GM13976 (cell line): ENCODE data around the gene LEMD3.

Source experiments
- DNase-seq: peaks from one replicate; pipeline ENCODE4 v3.0.0; 2012; ENCODE audit warnings: low spot score
- in situ Hi-C: fragments of 300-500 bp; cut with MboI; formaldehyde crosslinking; loops from one replicate; pipeline ENCODE4 v1.12.0; 2022; ENCODE audit warnings: low sequenced_read_pairs, mixed read lengths, inconsistent platforms; ENCODE audit not compliant: unreplicated experiment
- TF ChIP-seq, protein P1 (sequence below): IDR thresholded peaks from 2 replicates; pipeline ENCODE4 v1.5.1; 2012; ENCODE audit warnings: borderline replicate concordance, mild to moderate bottlenecking; ENCODE audit not compliant: insufficient read depth; ENCODE audit errors: extremely low read depth, missing control alignments, control extremely low read depth

The LEMD3 gene

DNA sequence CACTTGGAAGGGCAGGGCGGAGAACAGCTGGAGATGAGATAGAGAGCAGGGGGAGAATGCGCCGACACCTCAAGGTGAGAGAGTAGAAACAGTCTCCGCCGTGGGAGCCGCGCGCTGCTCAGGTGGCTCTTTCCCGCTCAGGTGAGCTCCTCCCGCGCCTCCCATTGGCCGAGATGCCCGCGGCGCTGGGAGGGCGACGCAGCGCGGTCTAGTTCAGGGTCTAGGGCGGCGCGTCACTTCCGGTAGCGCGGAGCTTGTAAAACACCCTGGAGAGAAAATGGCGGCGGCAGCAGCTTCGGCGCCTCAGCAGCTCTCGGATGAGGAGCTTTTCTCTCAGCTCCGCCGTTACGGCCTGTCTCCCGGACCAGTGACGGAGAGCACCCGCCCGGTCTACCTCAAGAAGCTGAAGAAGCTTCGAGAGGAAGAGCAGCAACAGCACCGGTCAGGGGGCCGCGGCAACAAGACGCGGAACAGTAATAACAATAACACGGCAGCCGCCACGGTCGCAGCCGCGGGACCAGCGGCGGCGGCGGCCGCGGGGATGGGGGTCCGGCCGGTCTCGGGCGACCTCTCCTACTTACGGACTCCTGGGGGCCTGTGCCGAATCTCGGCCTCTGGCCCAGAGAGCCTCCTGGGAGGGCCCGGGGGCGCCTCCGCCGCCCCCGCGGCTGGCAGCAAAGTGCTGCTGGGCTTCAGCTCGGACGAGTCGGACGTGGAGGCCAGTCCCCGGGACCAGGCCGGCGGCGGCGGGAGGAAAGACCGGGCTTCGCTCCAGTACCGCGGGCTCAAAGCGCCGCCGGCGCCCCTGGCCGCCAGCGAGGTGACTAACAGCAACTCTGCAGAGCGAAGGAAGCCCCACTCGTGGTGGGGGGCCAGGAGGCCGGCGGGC, at the start of gene LEMD3:
Gene LEMD3, plus strand, starts transcription at position 264 of the 889 bp plus-strand sequence. Its CDS starts 14 bp downstream, at position 278.
- TF ChIP-seq, protein P1, sequence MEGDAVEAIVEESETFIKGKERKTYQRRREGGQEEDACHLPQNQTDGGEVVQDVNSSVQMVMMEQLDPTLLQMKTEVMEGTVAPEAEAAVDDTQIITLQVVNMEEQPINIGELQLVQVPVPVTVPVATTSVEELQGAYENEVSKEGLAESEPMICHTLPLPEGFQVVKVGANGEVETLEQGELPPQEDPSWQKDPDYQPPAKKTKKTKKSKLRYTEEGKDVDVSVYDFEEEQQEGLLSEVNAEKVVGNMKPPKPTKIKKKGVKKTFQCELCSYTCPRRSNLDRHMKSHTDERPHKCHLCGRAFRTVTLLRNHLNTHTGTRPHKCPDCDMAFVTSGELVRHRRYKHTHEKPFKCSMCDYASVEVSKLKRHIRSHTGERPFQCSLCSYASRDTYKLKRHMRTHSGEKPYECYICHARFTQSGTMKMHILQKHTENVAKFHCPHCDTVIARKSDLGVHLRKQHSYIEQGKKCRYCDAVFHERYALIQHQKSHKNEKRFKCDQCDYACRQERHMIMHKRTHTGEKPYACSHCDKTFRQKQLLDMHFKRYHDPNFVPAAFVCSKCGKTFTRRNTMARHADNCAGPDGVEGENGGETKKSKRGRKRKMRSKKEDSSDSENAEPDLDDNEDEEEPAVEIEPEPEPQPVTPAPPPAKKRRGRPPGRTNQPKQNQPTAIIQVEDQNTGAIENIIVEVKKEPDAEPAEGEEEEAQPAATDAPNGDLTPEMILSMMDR: no peak
- in situ Hi-C loops: no loop called here

DNA sequence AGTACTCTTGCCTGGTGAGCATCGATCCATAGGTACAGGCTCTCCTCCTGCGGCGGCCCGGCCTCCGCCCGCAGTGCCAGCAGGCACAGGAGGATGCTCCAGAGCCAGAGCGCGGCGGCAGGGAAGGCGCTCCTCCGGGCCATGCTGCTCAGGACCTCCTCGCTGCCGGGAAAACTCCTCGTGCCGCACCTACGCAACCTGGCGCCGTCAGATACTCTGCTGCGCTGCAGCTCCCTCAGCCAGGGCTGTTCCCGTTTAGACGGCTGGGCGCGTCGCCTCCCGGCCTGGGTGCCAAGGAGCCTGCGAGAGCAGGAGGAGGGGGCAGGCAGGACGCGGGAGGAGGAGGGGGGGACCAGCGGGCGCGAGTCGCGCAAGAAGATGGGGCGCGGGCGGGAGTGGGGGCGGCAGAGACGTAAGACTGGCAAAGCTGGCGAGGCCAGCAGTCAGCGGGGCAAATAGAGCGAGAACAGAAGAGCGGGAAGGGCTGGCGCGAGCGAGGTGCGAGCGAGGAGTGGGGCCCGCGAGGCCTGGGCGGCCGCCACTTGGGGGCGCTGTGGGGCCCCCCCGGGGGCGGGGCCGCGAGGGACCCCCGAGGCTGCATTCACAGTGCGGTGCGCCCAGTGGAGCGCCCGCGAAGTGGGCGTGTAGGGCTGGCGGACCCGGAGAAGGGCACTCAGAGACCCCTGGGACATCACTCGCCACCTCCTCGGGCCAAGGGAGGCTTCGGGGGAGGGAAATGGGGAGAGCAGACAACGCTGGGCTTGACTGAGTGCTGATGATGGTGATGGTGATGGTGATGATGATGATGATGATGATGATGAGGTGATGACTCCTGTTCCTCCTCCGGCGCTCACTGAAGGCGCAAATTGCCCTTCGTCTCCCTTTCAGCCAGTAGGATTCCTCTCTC, 48.1 kb upstream of the LEMD3 start, which contains the start of gene WIF1:
Gene WIF1, minus strand, starts transcription at position 257 of the 907 bp plus-strand sequence. Its CDS starts 114 bp downstream, at position 143.
- TF ChIP-seq, protein P1: peak; percentile 38
- in situ Hi-C loops: loop anchor here (10.0 to 25.0 kb wide), 2 partner anchors 327 to 584 kb away; no protein-coding TSS in a partner anchor
- DNase-seq: peak; percentile 66

More for the DNA sequence above, at the start of gene LEMD3:
- peak; percentile 95 for DNase-seq

DNA sequence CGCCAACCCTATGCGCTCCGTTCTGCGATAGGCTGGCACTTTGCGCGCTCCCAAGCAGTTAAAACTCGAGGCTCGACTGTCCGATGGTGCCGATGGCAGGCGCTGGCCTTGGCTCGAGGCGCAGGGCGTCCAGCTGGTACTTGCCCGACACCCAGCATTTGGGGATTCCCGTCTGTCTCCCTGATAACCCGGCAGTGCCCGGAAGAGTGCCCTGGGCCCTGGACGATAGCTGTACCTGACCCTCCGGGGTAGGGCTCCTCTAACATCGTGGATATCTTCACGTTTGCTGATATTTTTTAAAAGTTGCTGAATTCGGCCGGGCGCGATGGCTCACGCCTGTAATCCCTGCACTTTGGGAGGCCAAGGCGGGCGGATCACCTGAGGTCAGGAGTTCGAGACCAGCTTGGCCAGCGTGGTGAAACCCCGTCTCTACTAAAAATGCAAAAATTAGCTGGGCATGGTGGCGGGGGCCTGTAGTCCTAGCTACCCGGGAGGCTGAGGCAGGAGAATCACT, 47.4 kb upstream of the LEMD3 start:
- in situ Hi-C loops: loop anchor here (10.0 to 25.0 kb wide), 2 partner anchors 327 to 585 kb away; no protein-coding TSS in a partner anchor
- peak; percentile 7 for DNase-seq
- TF ChIP-seq, protein P1: no peak

DNA sequence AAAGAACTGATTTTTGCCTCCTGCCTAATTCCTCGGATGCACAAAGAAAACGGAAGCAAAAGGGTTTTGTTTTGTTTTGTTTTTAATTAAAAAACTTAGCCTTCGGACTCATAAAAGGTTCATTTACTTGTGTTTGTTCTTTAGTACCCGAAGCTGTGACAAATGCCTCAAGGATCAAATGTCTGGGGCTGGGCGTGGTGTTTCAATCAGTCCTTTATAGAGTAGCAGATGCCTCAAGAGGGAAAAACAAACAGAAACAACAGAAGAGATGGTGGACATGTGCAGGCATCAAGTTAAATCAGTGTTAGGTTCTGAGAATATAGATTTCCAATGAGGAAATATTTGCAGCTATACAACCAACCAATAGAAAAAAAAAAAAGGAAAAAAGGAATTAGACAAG, 46.7 kb upstream of the LEMD3 start:
- no peak for DNase-seq
- TF ChIP-seq, protein P1: no peak
- in situ Hi-C loops: loop anchor here (10.0 to 25.0 kb wide), 2 partner anchors 328 to 585 kb away; no protein-coding TSS in a partner anchor

DNA sequence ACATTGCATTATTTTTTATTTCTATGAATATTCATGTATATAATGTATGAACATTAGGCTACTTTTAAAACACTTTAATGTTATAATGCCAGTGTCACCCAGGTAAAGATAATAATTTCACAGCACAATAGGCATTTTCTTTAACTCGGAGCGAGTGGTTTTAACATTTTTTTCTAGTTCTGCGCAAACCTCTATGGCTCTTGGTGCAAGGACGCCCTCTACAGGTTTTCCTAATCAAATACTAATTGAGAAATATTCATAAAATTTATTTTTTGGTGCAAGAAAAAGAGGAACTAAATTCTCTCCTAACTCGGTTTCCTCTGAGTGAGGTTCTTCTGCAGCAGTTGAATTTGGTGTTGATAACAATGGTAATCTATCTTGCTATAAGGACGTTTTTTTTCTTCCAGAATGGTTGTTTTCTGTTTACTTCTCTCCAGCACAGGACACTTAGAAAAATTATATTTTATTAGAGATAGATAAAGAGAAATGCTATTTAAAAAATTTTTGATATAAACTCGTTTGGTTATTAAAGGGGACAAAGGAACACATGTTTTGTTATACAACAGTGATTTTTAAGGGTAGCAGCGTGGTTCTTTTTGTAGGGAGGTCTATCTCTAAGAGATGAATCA, 45.8 kb upstream of the LEMD3 start:
- in situ Hi-C loops: loop anchor here (10.0 to 25.0 kb wide), 2 partner anchors 329 to 586 kb away; no protein-coding TSS in a partner anchor
- DNase-seq: peak; percentile 21
- TF ChIP-seq, protein P1: peak; percentile 38
